ENCODE data around the gene APLNR. TPM values are rescaled to one million over a fixed set of nuclear protein-coding genes. Genes with fewer than 3 reads are reported as not detected.

APLNR gene
- total RNA-seq, 1 donor from 2014 or later = 12.7 TPM

- no peak for DNase-seq (ENCODE audit: low spot score)
- ATAC-seq = no peak
- intact Hi-C loops (cut with DNase I) = no loop called here
Observed at GRCh38 chr11:57224537-57224936, 12.5 kb downstream of the APLNR start.

- DNase-seq (ENCODE audit: low spot score) = no peak
- intact Hi-C loops (cut with DNase I) = no loop called here
- ATAC-seq = no peak
Observed at GRCh38 chr11:57224128-57224527, 12.9 kb downstream of the APLNR start.

- intact Hi-C loops (cut with DNase I) = no loop called here
- ATAC-seq (no peak), DNase-seq (ENCODE audit: low spot score) (no peak)
Observed at GRCh38 chr11:57223601-57224000, 13.4 kb downstream of the APLNR start.

GRCh38 chr11:57222239-57222638, 14.8 kb downstream of the APLNR start:
- intact Hi-C loops (cut with DNase I) = no loop called here
- no peak for DNase-seq (ENCODE audit: low spot score)
- ATAC-seq = no peak

- ATAC-seq (peak; percentile 65), DNase-seq (ENCODE audit: low spot score) (no peak)
- intact Hi-C loops (cut with DNase I) = no loop called here
Observed at GRCh38 chr11:57219021-57219627, 17.9 kb downstream of the APLNR start.

GRCh38 chr11:57217053-57217452, 20.0 kb downstream of the APLNR start:
- ATAC-seq (no peak), DNase-seq (ENCODE audit: low spot score) (no peak)
- intact Hi-C loops (cut with DNase I) = no loop called here

- intact Hi-C loops (cut with DNase I) = no loop called here
- DNase-seq (ENCODE audit: low spot score) (no peak), ATAC-seq (no peak)
Observed at GRCh38 chr11:57216463-57216862, 20.6 kb downstream of the APLNR start.

- no peak for DNase-seq (ENCODE audit: low spot score)
- ATAC-seq = no peak
- intact Hi-C loops (cut with DNase I) = no loop called here
Observed at GRCh38 chr11:57214494-57214893, 22.6 kb downstream of the APLNR start.

- no peak for ATAC-seq
- intact Hi-C loops (cut with DNase I) = no loop called here
Observed at GRCh38 chr11:57214098-57214417, 23.0 kb downstream of the APLNR start.

GRCh38 chr11:57213342-57214097, 23.5 kb downstream of the APLNR start:
- DNase-seq (ENCODE audit: low spot score) (no peak), ATAC-seq (no peak)
- intact Hi-C loops (cut with DNase I) = no loop called here

More at GRCh38 chr11:57214098-57214417, 23.0 kb downstream of the APLNR start:
- DNase-seq (ENCODE audit: low spot score) = no peak

GRCh38 chr11:57210781-57211180, 26.3 kb downstream of the APLNR start:
- intact Hi-C loops (cut with DNase I) = no loop called here
- DNase-seq (ENCODE audit: low spot score) = no peak
- ATAC-seq = no peak

- intact Hi-C loops (cut with DNase I) = no loop called here
- DNase-seq (ENCODE audit: low spot score) (no peak), ATAC-seq (no peak)
Observed at GRCh38 chr11:57207168-57207567, 29.9 kb downstream of the APLNR start.

GRCh38 chr11:57205041-57205641, 31.9 kb downstream of the APLNR start:
- ATAC-seq (peak; percentile 7), DNase-seq (ENCODE audit: low spot score) (no peak)
- intact Hi-C loops (cut with DNase I) = no loop called here

GRCh38 chr11:57203882-57204480, 33.1 kb downstream of the APLNR start:
- ATAC-seq = peak; percentile 9
- intact Hi-C loops (cut with DNase I) = no loop called here
- DNase-seq (ENCODE audit: low spot score) = no peak

- peak; percentile 82 for DNase-seq (ENCODE audit: low spot score)
- ATAC-seq = peak; percentile 91
- intact Hi-C loops (cut with DNase I) = no loop called here
Observed at GRCh38 chr11:57203359-57203758, 33.7 kb downstream of the APLNR start.

GRCh38 chr11:57202281-57202680, 34.8 kb downstream of the APLNR start:
- ATAC-seq (peak; percentile 73), DNase-seq (ENCODE audit: low spot score) (peak; percentile 72)
- intact Hi-C loops (cut with DNase I) = no loop called here

GRCh38 chr11:57200917-57201316, 36.1 kb downstream of the APLNR start:
- ATAC-seq (no peak), DNase-seq (ENCODE audit: low spot score) (no peak)
- intact Hi-C loops (cut with DNase I) = no loop called here

GRCh38 chr11:57199330-57199729, 37.7 kb downstream of the APLNR start:
- ATAC-seq = no peak
- DNase-seq (ENCODE audit: low spot score) = no peak
- intact Hi-C loops (cut with DNase I) = no loop called here

GRCh38 chr11:57197762-57198161, 39.3 kb downstream of the APLNR start:
- no peak for ATAC-seq
- intact Hi-C loops (cut with DNase I) = no loop called here
- DNase-seq (ENCODE audit: low spot score) = no peak

GRCh38 chr11:57196596-57196995, 40.5 kb downstream of the APLNR start:
- ATAC-seq (no peak), DNase-seq (ENCODE audit: low spot score) (no peak)
- intact Hi-C loops (cut with DNase I) = no loop called here
